ENCODE measurements around the gene TTC21B. TPM values are rescaled to one million over a fixed set of nuclear protein-coding genes. Genes with fewer than 3 reads are reported as not detected.

Gene TTC21B
- total RNA-seq, 1 experiment from 2014 or later, result 20.8 TPM

DNA sequence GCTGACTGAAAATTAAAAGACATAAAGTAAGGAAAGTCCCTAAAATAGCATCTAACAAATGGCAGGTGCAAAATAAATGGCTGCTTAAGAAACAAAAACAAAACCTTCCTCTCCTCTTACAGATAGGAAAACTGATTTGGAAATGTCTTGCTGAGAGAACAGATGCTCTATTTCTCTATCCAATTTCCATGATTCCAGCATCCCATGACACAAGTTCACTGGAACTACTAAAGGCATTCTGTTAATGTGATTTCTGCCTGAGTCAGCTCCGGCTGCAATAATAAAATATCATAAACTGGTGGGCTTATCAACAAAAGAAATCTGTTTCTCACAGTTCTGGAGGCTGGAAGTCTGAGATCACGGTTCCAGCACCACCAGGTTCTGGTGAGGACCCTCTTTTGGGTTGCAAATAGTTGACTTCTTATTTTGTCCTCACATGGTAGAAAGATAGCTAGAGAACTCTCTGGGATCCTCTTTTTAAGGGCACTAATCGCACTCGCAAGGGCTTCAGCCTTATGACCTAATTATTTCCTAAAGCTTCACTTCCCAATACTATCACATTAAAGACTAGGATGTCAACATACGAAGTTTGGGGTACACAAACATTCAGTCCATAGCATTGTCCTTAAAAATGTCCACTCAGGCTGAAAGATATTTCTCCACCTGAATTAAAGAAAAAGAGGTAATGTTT lies 81.3 kb downstream of the TTC21B start:
- no peaks in the 10 kb centered on the region for H3K27me3 Mint-ChIP-seq (ENCODE audit: low read depth)
- TF ChIP-seq, protein P1, sequence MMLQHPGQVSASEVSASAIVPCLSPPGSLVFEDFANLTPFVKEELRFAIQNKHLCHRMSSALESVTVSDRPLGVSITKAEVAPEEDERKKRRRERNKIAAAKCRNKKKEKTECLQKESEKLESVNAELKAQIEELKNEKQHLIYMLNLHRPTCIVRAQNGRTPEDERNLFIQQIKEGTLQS (CRISPR knock-in tag; conservative IDR thresholded peaks at IDR 0.05), result no peak
- TF ChIP-seq MXD4 (CRISPR knock-in tag; IDR thresholded peaks at IDR 0.05; ENCODE audit: borderline replicate concordance), result no peak
- no peak for TF ChIP-seq ZNF317 (CRISPR knock-in tag; IDR thresholded peaks at IDR 0.05; ENCODE audit: borderline replicate concordance, low read depth)
- TF ChIP-seq, protein P2, sequence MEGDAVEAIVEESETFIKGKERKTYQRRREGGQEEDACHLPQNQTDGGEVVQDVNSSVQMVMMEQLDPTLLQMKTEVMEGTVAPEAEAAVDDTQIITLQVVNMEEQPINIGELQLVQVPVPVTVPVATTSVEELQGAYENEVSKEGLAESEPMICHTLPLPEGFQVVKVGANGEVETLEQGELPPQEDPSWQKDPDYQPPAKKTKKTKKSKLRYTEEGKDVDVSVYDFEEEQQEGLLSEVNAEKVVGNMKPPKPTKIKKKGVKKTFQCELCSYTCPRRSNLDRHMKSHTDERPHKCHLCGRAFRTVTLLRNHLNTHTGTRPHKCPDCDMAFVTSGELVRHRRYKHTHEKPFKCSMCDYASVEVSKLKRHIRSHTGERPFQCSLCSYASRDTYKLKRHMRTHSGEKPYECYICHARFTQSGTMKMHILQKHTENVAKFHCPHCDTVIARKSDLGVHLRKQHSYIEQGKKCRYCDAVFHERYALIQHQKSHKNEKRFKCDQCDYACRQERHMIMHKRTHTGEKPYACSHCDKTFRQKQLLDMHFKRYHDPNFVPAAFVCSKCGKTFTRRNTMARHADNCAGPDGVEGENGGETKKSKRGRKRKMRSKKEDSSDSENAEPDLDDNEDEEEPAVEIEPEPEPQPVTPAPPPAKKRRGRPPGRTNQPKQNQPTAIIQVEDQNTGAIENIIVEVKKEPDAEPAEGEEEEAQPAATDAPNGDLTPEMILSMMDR (IDR thresholded peaks at IDR 0.05), result no peak
- no peak for TF ChIP-seq JAZF1 (CRISPR knock-in tag; IDR thresholded peaks at IDR 0.05)
- no peak for TF ChIP-seq HMGA2 (CRISPR knock-in tag; IDR thresholded peaks at IDR 0.05)
- ChIA-PET POLR2A (no interaction called here), CTCF (no interaction called here)
- no peak for DNase-seq (ENCODE audit: low spot score)
- no peaks in the 10 kb centered on the region for H3K9me3 Mint-ChIP-seq
- H3K27ac Mint-ChIP-seq, result no peak overlapping the region
- H3K4me3 Mint-ChIP-seq, result no peak overlapping the region
- ATAC-seq, result no peak
- no peaks in the 10 kb centered on the region; the same call in 1 of the 2 replicates for H3K36me3 Mint-ChIP-seq
- H3K4me1 Mint-ChIP-seq, result peaks cover 9% of the 10 kb centered on the region

DNA sequence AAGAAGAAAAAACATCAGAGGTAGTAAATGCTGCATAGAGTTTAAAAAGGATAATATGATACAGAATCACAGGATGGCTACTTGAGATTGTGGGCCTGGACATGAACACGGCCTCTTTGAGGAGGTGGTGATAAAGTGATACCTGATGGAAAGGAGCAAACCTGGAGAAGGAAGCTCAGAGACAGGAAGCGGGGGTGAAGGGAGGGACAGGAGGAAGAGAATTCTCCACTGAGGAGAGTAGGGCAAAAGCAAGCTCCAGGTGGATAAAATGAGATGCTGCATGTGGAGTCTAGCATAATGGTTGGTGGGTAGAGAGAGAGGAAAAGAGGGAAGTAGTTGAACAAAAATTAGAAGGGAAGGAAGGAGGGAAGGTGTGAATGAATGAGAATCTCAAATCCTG lies 82.6 kb downstream of the TTC21B start:
- DNase-seq (ENCODE audit: low spot score), result no peak
- POLR2A ChIA-PET, result no interaction called here
- TF ChIP-seq, protein P3, sequence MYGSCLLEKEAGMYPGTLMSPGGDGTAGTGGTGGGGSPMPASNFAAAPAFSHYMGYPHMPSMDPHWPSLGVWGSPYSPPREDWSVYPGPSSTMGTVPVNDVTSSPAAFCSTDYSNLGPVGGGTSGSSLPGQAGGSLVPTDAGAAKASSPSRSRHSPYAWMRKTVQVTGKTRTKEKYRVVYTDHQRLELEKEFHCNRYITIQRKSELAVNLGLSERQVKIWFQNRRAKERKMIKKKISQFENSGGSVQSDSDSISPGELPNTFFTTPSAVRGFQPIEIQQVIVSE (CRISPR knock-in tag; IDR thresholded peaks at IDR 0.05; ENCODE audit: borderline replicate concordance), result no peak
- TF ChIP-seq ZNF317 (CRISPR knock-in tag; IDR thresholded peaks at IDR 0.05; ENCODE audit: borderline replicate concordance, low read depth) (no peak), TCF7 (CRISPR knock-in tag; IDR thresholded peaks at IDR 0.05; ENCODE audit: low read depth) (no peak), ESRRA (CRISPR knock-in tag; IDR thresholded peaks at IDR 0.05; ENCODE audit: borderline replicate concordance) (no peak), SP1 (CRISPR knock-in tag; conservative IDR thresholded peaks at IDR 0.05) (no peak), JAZF1 (CRISPR knock-in tag; IDR thresholded peaks at IDR 0.05) (no peak), NR2C2 (CRISPR knock-in tag; IDR thresholded peaks at IDR 0.05) (no peak), FOXP1 (CRISPR knock-in tag; IDR thresholded peaks at IDR 0.05; ENCODE audit: borderline replicate concordance) (no peak)
- TF ChIP-seq, protein P4, sequence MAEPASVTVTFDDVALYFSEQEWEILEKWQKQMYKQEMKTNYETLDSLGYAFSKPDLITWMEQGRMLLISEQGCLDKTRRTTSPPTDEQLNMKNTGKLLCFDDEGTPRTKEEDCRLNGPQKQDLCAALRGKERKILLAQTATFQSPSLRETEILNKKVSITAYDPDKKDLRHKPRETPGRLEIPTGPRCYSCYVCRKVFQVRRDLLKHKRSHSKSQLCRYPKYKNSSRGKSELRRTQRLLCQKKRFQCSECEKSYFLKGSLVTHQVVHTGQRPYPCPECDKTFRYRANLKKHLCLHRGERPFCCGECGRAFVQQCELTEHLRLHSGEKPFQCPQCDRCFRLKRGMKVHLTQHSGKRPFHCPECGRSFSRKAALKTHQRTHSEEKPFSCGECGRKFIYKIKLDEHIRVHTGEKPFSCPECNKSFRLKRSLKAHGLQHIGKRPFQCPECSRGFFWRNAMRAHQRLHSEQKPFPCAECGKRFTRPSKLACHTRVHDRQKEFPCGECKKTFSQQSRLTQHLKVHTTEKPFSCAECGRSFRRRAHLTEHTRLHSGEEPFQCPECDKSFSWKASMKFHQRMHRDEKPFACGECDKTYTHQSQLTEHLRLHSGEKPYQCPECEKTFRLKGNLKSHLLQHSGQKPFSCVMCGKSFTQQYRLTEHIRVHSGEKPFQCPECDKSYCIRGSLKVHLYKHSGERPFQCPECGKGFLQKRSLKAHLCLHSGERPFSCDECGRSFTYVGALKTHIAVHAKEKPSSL (CRISPR knock-in tag; conservative IDR thresholded peaks at IDR 0.05), result no peak
- TF ChIP-seq, protein P5, sequence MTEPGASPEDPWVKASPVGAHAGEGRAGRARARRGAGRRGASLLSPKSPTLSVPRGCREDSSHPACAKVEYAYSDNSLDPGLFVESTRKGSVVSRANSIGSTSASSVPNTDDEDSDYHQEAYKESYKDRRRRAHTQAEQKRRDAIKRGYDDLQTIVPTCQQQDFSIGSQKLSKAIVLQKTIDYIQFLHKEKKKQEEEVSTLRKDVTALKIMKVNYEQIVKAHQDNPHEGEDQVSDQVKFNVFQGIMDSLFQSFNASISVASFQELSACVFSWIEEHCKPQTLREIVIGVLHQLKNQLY (CRISPR knock-in tag; IDR thresholded peaks at IDR 0.05), result no peak
- TF ChIP-seq, protein P6, sequence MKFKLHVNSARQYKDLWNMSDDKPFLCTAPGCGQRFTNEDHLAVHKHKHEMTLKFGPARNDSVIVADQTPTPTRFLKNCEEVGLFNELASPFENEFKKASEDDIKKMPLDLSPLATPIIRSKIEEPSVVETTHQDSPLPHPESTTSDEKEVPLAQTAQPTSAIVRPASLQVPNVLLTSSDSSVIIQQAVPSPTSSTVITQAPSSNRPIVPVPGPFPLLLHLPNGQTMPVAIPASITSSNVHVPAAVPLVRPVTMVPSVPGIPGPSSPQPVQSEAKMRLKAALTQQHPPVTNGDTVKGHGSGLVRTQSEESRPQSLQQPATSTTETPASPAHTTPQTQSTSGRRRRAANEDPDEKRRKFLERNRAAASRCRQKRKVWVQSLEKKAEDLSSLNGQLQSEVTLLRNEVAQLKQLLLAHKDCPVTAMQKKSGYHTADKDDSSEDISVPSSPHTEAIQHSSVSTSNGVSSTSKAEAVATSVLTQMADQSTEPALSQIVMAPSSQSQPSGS (CRISPR knock-in tag; IDR thresholded peaks at IDR 0.05; ENCODE audit: borderline replicate concordance, low read depth), result no peak

More for the DNA sequence above, 82.6 kb downstream of the TTC21B start:
- no peak overlapping the region for H3K4me3 Mint-ChIP-seq
- ATAC-seq, result peak; percentile 42; the same call in 1 of the 2 replicates
- 0 out of 2 replicates have a peak overlapping the region, but pooled peaks have one; percentile 19 for H3K27ac Mint-ChIP-seq
- CTCF ChIA-PET, result interaction anchor here (0.9 to 2.0 kb wide), 5 partner anchors 40 to 171 kb away, joined by 3 to 7 read pairs (median 3); partner anchors contain the start of gene GALNT3
- H3K9me3 Mint-ChIP-seq, result no peaks in the 10 kb centered on the region
- peaks cover 9% of the 10 kb centered on the region for H3K4me1 Mint-ChIP-seq
- H3K27me3 Mint-ChIP-seq (ENCODE audit: low read depth), result no peaks in the 10 kb centered on the region
- no peaks in the 10 kb centered on the region; the same call in 1 of the 2 replicates for H3K36me3 Mint-ChIP-seq
